SK-N-MC (cell line): ENCODE measurements around the gene PBX1.
A peak's percentile ranks its signal among the peaks of the same experiment; 100 is the strongest.
"Not testable (repeated sequence)": the region's sequence is repeated elsewhere in the genome, so short reads cannot be mapped to it uniquely, and the experiment has no call there.

Experiments
- DNase-seq: peaks from one replicate; pipeline ENCODE4 v3.0.0-alpha.2; 2011; ENCODE audit warnings: low read depth, low spot score
- H3K27ac ChIP-seq: fragments of 200-600 bp; sonication (generic); 2 replicates; pipeline ENCODE4 v1.5.1; 2016; ENCODE audit warnings: mixed run types
- H3K36me3 ChIP-seq: fragments of 200-600 bp; sonication (generic); 2 replicates; pipeline ENCODE4 v1.6.1; 2017; ENCODE audit warnings: antibody characterized with exemption, low read length, mixed read lengths; ENCODE audit not compliant: insufficient read depth
- H3K4me3 ChIP-seq: fragments of 200-600 bp; sonication (generic); 2 replicates; pipeline ENCODE4 v1.5.1; 2016
- H3K9ac ChIP-seq: fragments of 200-600 bp; sonication (generic); 2 replicates; pipeline ENCODE4 v1.8.0; 2017; ENCODE audit warnings: mixed run types, mixed read lengths; ENCODE audit not compliant: insufficient read length
- H3K9me3 ChIP-seq: fragments of 200-600 bp; sonication (generic); 2 replicates; pipeline ENCODE4 v1.6.1; 2017; ENCODE audit warnings: low read depth, mild to moderate bottlenecking, antibody characterized with exemption, low read length, moderate library complexity, mixed read lengths
- EZH2 ChIP-seq: fragments of 200-600 bp; sonication (generic); IDR thresholded peaks from one replicate; pipeline ENCODE4 v1.6.1; 2017; ENCODE audit warnings: antibody characterized with exemption
- FOXP2 ChIP-seq: optimal IDR thresholded peaks from 2 replicates; pipeline ENCODE3; 2011; ENCODE audit warnings: mild to moderate bottlenecking, moderate library complexity; ENCODE audit not compliant: insufficient read depth; ENCODE audit errors: extremely low read length, control extremely low read depth
- POLR2AphosphoS5 ChIP-seq: IDR thresholded peaks from 2 replicates; pipeline ENCODE4 v1.6.1; 2012; ENCODE audit warnings: mild to moderate bottlenecking, low read depth, low read length, borderline replicate concordance

The PBX1 gene

DNA sequence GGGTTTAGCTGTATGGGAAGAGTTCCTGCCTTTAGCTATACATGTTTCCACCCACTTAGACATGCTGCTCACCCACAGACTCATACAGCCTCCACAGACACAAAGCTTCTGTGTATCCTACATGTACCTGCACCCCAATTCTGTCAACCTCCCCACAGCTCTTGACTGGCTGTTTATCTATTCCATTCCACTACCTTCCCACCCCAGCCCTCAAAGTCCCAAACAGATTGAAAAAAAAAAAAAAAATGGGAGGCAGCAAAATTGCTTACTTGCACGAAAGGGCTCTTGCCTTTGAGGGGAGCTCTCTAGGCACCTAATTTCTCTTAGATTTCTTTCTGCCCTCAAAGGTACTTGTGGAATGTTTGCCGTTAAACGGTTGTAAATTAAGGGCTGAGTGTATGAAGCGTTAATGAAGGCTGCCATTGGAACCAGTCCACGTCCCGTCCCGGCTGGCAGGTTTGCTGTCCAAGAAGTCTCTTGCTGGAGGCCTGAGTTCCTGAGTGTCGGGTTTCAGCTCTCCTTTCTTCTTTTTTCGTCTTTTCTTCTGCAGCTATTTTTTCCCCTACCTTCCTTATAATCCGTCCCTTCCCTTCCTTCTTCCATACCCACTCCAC, 43.6 kb downstream of the PBX1 start:
- H3K27ac ChIP-seq: peak overlapping the region; percentile 88
- no peak for TF ChIP-seq EZH2
- no peak for TF ChIP-seq POLR2AphosphoS5
- no peak for TF ChIP-seq FOXP2
- peak overlapping the region; percentile 70 for H3K4me3 ChIP-seq
- no peaks in the 10 kb centered on the region for H3K9me3 ChIP-seq
- DNase-seq: no peak
- 0 out of 2 replicates have a peak, but pooled peaks cover 3% of the 10 kb centered on the region for H3K36me3 ChIP-seq
- peak overlapping the region; percentile 61 for H3K9ac ChIP-seq

DNA sequence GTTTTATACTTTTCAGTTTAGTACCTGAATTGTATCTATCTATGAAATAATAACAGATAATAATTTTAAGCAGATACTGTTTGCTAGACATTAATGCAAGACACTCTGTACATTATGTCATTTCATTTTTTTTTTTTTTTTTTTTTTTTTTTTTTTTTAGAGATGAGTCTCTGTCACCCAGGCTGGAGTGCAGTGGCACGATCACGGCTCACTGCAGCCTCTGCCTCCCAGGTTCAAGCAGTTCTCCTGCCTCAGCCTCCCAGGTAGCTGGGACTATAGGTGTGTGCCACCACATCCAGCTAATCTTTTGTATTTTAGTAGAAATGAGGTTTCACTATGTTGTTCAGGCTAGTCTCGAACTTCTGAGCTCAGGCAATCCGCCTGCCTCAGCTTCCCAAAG, 44.8 kb downstream of the PBX1 start:
- H3K9me3 ChIP-seq, DNase-seq, H3K36me3 ChIP-seq, H3K9ac ChIP-seq, H3K27ac ChIP-seq, H3K4me3 ChIP-seq: not testable (repeated sequence)

DNA sequence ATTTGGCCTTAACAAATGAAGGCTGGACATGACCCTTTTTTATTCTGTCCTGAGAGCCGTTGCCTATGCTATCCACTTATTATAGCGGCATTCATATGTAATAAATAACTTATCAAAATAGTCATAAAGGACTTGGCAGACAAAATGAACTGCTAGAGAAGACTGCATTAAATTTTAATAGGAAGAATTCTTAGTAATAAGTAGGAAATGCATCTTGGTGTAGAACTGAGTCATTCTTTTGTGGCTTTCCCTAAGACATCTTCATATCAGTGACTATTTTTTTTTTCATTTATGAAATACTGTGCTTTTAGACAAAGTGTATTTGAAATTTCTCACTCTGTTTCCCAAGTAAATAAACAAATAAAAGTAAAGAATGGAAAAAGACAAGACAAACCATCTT, 45.6 kb downstream of the PBX1 start:
- Histone ChIP-seq H3K27ac (no peak overlapping the region), H3K9ac (no peak overlapping the region), H3K4me3 (no peak overlapping the region), H3K9me3 (no peaks in the 10 kb centered on the region), H3K36me3 (no peaks in the 10 kb centered on the region)
- DNase-seq: no peak
- TF ChIP-seq POLR2AphosphoS5 (no peak), FOXP2 (no peak), EZH2 (no peak)

DNA sequence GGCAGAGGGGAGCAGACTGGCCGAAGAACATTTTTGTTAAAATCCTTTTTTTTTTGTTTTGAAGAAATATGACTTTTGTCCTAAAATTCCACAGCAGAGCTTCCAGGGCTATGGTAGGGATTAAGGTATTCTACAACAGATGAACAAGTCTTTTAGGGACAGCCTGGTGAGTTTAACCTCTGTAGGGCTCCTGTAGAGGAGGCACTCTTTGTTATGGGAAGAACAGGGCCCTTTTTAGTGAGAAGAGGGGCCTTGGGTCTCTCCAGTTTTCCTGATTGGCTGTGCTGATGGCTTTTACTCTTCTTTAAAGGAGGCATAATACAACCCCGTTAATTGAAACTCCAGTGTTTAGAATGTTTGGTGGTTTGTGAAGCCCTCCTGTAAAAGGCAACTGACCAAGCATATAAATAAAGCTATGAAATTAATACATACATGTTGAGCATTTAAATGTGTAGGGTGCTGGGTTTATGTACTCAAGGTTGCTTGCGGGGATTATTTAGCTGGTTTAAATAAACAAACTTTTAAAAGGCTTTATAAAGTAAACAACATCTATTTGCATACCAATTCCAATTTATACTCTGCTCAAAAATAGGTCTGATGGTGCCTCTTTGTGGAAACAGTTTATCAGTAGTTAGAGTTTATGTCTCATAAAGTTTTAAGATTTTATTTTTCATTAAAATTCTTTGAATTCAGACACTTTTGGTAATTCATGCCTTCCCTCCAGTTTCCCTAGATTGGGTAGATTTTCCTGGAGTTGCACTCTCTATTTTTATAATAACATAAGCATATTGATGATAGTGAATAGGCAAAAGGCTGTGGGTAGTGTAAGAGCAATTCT, 46.5 kb downstream of the PBX1 start:
- Histone ChIP-seq H3K27ac (no peak overlapping the region), H3K9me3 (no peaks in the 10 kb centered on the region), H3K36me3 (no peaks in the 10 kb centered on the region), H3K9ac (no peak overlapping the region), H3K4me3 (no peak overlapping the region)
- no peak for DNase-seq
- TF ChIP-seq FOXP2 (no peak), POLR2AphosphoS5 (no peak), EZH2 (no peak)

DNA sequence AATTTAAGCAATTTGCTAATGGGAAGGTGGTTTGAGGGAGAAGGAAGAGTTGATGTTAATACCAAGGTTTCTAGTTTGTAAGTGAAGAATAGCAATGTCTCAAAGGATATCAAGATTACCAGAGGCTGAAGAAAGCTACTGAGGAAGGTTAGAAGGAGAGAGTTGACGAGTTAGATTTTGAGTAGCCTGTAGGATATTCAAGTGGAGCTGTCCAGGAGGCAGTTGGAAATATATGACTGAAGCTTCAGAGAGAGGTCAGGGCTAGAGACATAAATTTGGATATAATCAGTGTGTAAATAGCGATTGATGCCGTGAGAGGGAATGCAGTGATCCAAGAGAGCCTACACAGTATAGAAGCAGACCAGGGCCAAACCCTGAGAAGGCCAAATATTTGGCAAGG, 48.4 kb downstream of the PBX1 start:
- no peak for DNase-seq
- TF ChIP-seq POLR2AphosphoS5 (no peak), EZH2 (no peak), FOXP2 (no peak)
- no peaks in the 10 kb centered on the region for H3K36me3 ChIP-seq
- no peak overlapping the region for H3K4me3 ChIP-seq
- H3K27ac ChIP-seq: no peak overlapping the region
- no peak overlapping the region for H3K9ac ChIP-seq
- H3K9me3 ChIP-seq: no peaks in the 10 kb centered on the region

DNA sequence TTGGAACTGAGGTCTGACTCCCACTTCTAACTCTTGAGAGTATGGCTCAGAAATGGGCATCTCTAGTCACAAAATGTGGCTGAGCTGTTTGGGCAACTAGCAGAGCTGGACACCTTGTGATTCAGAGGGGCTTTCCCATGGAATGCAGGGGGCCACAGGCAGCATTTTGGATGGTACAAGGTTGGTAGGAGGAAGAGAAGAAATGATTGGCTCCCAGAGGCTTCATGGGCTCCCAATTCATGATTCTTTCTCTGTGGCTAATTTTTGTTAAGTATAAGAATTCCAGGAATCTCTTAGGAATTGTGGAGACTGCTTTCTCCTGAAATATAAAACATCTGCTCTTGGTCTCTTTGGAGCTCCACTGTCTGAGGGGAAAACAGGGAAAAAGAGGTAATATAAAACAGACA, 49.7 kb downstream of the PBX1 start:
- no peak for DNase-seq
- no peaks in the 10 kb centered on the region for H3K36me3 ChIP-seq
- TF ChIP-seq EZH2 (no peak), POLR2AphosphoS5 (no peak), FOXP2 (no peak)
- H3K4me3 ChIP-seq: peak overlapping the region; percentile 6; the same call in 1 of the 2 replicates
- peak overlapping the region; percentile 64 for H3K27ac ChIP-seq
- H3K9me3 ChIP-seq: no peaks in the 10 kb centered on the region
- H3K9ac ChIP-seq: peak overlapping the region; percentile 7

DNA sequence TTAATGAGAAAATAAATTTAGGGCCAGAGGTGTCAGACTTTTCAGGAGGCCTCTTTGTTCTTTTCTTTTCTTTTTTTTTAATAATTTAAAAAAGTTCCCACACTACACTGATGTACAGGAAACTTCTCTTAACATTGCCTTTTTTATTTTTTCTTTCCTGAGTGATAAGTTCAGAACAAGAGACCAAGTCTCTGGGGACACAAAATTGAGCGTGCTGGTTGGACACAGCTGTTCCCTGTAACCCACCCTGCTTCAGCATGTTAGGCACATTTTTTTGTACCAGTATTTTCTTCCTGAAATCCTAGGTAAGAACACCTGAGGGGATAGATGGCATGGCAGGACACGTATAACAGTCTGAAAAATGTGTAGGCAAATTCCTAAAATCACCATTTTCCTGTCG, 50.1 kb downstream of the PBX1 start:
- H3K9me3 ChIP-seq: no peaks in the 10 kb centered on the region

DNA sequence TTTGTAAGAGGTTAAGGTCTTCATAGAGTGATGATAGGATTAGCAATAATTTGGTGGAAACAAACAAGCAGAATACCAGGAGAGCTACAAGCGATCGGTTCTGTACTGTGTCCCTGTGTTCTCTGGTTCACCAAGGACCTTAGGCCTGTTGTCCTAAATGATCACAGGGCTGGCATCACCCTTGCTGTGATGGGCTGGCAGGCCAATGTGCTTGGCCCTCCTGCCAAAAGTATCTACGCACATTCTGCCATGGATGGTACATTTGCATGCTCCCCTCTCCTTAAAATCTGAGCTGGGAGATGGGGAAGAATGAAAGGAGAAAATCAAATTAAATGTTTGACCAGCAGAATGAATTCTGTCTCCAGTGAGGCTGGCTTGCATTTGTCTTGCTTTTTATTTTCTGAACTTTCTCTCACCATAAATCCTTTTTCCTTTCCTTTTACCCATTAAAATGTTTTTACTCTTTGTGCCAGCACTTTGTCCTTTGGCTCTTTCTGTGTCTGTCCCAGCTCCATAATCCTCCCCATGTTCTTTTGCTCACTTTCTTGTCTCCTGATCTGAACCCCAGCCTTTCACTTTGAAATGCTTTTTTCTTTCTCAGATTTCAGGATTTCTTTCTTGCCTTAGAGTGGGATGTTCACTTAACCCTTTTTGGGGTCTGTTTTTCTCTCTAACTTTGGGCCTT, 51.7 kb downstream of the PBX1 start:
- peak overlapping the region; percentile 75 for H3K27ac ChIP-seq
- no peaks in the 10 kb centered on the region; the same call in 1 of the 2 replicates for H3K36me3 ChIP-seq
- TF ChIP-seq POLR2AphosphoS5 (no peak), FOXP2 (no peak), EZH2 (no peak)
- no peaks in the 10 kb centered on the region for H3K9me3 ChIP-seq
- DNase-seq: no peak
- H3K9ac ChIP-seq: no peak overlapping the region
- no peak overlapping the region for H3K4me3 ChIP-seq

More for the DNA sequence above, 50.1 kb downstream of the PBX1 start:
- TF ChIP-seq POLR2AphosphoS5 (no peak), FOXP2 (no peak), EZH2 (no peak)
- Histone ChIP-seq H3K9ac (peak overlapping the region; percentile 7), H3K4me3 (peak overlapping the region; percentile 6; the same call in 1 of the 2 replicates), H3K36me3 (no peaks in the 10 kb centered on the region), H3K27ac (peak overlapping the region; percentile 64)
- no peak for DNase-seq
